SK-N-SH (cell line): ENCODE measurements around the gene C1QTNF5. TPM values are rescaled to one million over a fixed set of nuclear protein-coding genes. Genes with fewer than 3 reads are reported as not detected.

Experiments
- CTCF ChIA-PET: fragments of 300-600, 350-600 bp; formaldehyde crosslinking; extraction: SDS; loops from one replicate; lab custom pipeline; 2021; lab: Yijun Ruan, JAX
- POLR2A ChIA-PET: fragments of 350-600 bp; sonication (Branson Sonifier 250); formaldehyde crosslinking; extraction: SDS; loops from one replicate; lab custom pipeline; 2020; ENCODE audit warnings: antibody characterized with exemption, inconsistent platforms; lab: Yijun Ruan, JAX
- DNase-seq: peaks from one replicate; pipeline ENCODE4 v3.0.0; 2012
- H2AFZ ChIP-seq: fragments of 200-600 bp; sonication (generic); 2 replicates; pipeline ENCODE4 v1.8.1; 2016; ENCODE audit warnings: antibody characterized with exemption, mild to moderate bottlenecking, low read depth
- H3F3A ChIP-seq: fragments of 200-600 bp; sonication (generic); replicated peaks from 2 replicates; pipeline ENCODE3; 2016; ENCODE audit warnings: antibody characterized with exemption, mild to moderate bottlenecking; ENCODE audit not compliant: insufficient read depth
- H3K27ac ChIP-seq, 2 experiments: fragments of 200-500 bp in 1 of 2; fragments of 200-600 bp in 1 of 2; sonication (Bioruptor generic) in 1 of 2; sonication (generic), shearing (Covaris generic) in 1 of 2; 2 replicates each; pipeline versions ENCODE4 v1.5.1 to v1.6.1; 2014 to 2016; ENCODE audit warnings: low read depth in 2 of 2, inconsistent platforms in 1 of 2, low read length in 1 of 2, mild to moderate bottlenecking in 1 of 2, mixed read lengths in 1 of 2
- H3K27me3 ChIP-seq: fragments of 200-600 bp; sonication (generic), shearing (Covaris generic); 2 replicates; pipeline ENCODE4 v1.6.1; 2016; ENCODE audit warnings: mixed run types; ENCODE audit not compliant: insufficient read depth
- H3K36me3 ChIP-seq, 2 experiments: fragments of 200-500 bp in 1 of 2; fragments of 200-600 bp in 1 of 2; sonication (Bioruptor generic) in 1 of 2; sonication (generic) in 1 of 2; replicated peaks in 1 of 2; 2 replicates each; pipeline versions ENCODE3 to v1.5.1; 2014 to 2016; ENCODE audit warnings: low read length in 1 of 2, mild to moderate bottlenecking in 1 of 2; ENCODE audit not compliant: insufficient read depth in 2 of 2, control insufficient read depth in 1 of 2
- H3K4me1 ChIP-seq, 2 experiments: fragments of 200-500 bp in 1 of 2; fragments of 200-600 bp in 1 of 2; sonication (Bioruptor generic) in 1 of 2; sonication (generic), shearing (Covaris generic) in 1 of 2; 2 replicates each; pipeline versions ENCODE4 v1.5.1 to v1.6.1; 2014 to 2016; ENCODE audit warnings: low read depth in 1 of 2, low read length in 1 of 2, mixed run types in 1 of 2; ENCODE audit not compliant: insufficient read depth in 2 of 2, control insufficient read depth in 1 of 2
- H3K4me2 ChIP-seq: fragments of 200-600 bp; sonication (generic), shearing (Covaris generic); 2 replicates; pipeline ENCODE4 v1.6.1; 2017; ENCODE audit warnings: mixed run types
- H3K4me3 ChIP-seq, 2 experiments: fragments of 200-500 bp in 1 of 2; fragments of 200-600 bp in 1 of 2; sonication (Bioruptor generic) in 1 of 2; sonication (generic), shearing (Covaris generic) in 1 of 2; 2 replicates each; pipeline versions ENCODE4 v1.5.1 to v1.8.1; 2014 to 2016; ENCODE audit warnings: low read depth in 2 of 2, inconsistent platforms in 1 of 2, low read length in 1 of 2, mild to moderate bottlenecking in 1 of 2, mixed read lengths in 1 of 2, moderate library complexity in 1 of 2
- H3K79me2 ChIP-seq: fragments of 200-600 bp; sonication (generic); 2 replicates; pipeline ENCODE4 v1.8.1; 2017; ENCODE audit warnings: mild to moderate bottlenecking; ENCODE audit not compliant: insufficient read depth
- H3K9ac ChIP-seq: fragments of 200-600 bp; sonication (generic); 2 replicates; pipeline ENCODE4 v1.6.1; 2017; ENCODE audit warnings: mixed run types
- H3K9me2 ChIP-seq: fragments of 200-600 bp; sonication (generic); 2 replicates; pipeline ENCODE4 v1.6.1; 2017; ENCODE audit warnings: mixed run types
- H3K9me3 ChIP-seq: fragments of 200-600 bp; sonication (generic); 2 replicates; pipeline ENCODE4 v1.6.1; 2017; ENCODE audit warnings: mixed run types, mild to moderate bottlenecking, moderate library complexity
- H4K20me1 ChIP-seq: fragments of 200-600 bp; sonication (generic); 2 replicates; pipeline ENCODE4 v1.6.1; 2017; ENCODE audit warnings: mild to moderate bottlenecking, mixed run types; ENCODE audit not compliant: insufficient read depth
- ELF1 ChIP-seq: IDR thresholded peaks from 2 replicates; pipeline ENCODE4 v1.4.0; 2012
- EZH2phosphoT487 ChIP-seq: fragments of 200-600 bp; sonication (generic); IDR thresholded peaks from 2 replicates; pipeline ENCODE4 v1.6.1; 2017; ENCODE audit warnings: low read depth, mixed run types, mild to moderate bottlenecking, antibody characterized with exemption, moderate library complexity, borderline replicate concordance
- GATA2 ChIP-seq: sonication (generic); formaldehyde crosslinking; IDR thresholded peaks from 2 replicates; pipeline ENCODE4 v1.5.0; 2020; ENCODE audit warnings: mild to moderate bottlenecking, missing genetic modification reagents
- IRF3 ChIP-seq: fragments of 150-350 bp; IDR thresholded peaks from 2 replicates; pipeline ENCODE4 v1.6.1; 2016; ENCODE audit warnings: mild to moderate bottlenecking, low read depth, low read length
- MAX ChIP-seq: IDR thresholded peaks from 2 replicates; pipeline ENCODE4 v1.4.0; 2012; ENCODE audit warnings: low read depth
- MXI1 ChIP-seq: IDR thresholded peaks from 2 replicates; pipeline ENCODE4 v1.6.1; 2012; ENCODE audit warnings: mild to moderate bottlenecking, low read depth, low read length, improper control_type of control experiment
- NFIC ChIP-seq: IDR thresholded peaks from 2 replicates; pipeline ENCODE4 v1.4.0; 2012; ENCODE audit warnings: borderline replicate concordance
- PBX3 ChIP-seq: IDR thresholded peaks from 2 replicates; pipeline ENCODE4; 2012
- RAD21 ChIP-seq: IDR thresholded peaks from 2 replicates; pipeline ENCODE4 v1.6.1; 2012; ENCODE audit warnings: mild to moderate bottlenecking, low read length
- SIN3A ChIP-seq: IDR thresholded peaks from 2 replicates; pipeline ENCODE4 v1.6.1; 2012; ENCODE audit warnings: low read depth, mild to moderate bottlenecking, low read length, moderate library complexity, borderline replicate concordance
- TAF1 ChIP-seq: IDR thresholded peaks from 2 replicates; pipeline ENCODE4 v1.6.1; 2012; ENCODE audit warnings: low read depth, mild to moderate bottlenecking, low read length, moderate library complexity, borderline replicate concordance
- WGBS: methylation state at CpG from one replicate; pipeline ENCODE4 v1.1.6; 2017; ENCODE audit warnings: low lambda C conversion rate; 5-methylcytosine and 5-hydroxymethylcytosine counted together
- polyA plus RNA-seq, 3 experiments: library from polyadenylated mRNA; depleted of rRNA; stranded (reverse); fragments of >200 nt; gene quantifications; 2 replicates each; pipeline ENCODE4 v1.2.3, GENCODE V29; 2012

C1QTNF5 gene
- polyA plus RNA-seq, 1 of the 3 experiments (the other 2 are of a cell fraction) = 0.71 TPM

GRCh38 chr11:119316729-119317591 is 23.7 kb downstream of the C1QTNF5 start, which contains the start of gene MCAM:
MCAM (minus strand) TSS chr11:119317130; CDS start chr11:119317101, 29 bp downstream.
- 8% methylated on average over 8 of the region's 74 CpGs for WGBS

DNA sequence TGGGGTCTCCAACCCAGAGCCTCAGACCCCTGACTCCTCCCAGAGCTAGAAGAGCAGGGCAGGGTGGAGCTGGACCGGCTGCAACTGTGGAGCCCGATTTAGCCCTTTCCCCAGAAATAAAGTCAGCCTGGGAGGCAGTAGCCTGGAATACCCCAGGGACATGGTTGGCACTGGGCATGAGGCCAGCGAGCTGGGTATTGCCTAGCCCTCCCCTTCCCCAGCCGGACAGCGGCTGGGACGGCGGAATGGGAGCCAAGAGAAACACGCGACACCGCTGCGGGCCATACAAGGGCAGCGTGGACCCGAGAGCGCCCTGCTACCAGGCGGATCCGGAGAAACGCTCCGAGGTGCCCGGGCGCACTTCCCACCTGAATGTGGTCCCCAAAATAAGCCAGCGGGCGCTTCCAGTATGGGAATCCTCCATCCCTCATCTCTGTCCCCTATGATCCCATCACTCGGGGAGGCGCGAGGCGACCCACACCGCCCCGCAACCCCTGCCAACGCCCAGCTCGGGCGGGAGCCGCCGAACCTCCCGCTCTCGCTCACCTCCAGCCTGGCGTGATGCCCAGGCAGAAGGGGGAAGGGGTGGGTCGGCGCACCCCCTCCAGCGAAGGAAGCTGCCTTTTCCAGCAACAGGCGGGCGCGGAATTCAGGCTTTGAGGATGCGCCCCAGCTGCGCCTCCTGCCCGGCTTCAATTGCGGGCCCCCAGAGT is 24.5 kb downstream of the C1QTNF5 start:
- Histone ChIP-seq H2AFZ (peak overlapping the region; percentile 72), H3K9ac (peak overlapping the region; percentile 43; the same call in 1 of the 2 replicates), H3K9me2 (no peaks in the 10 kb centered on the region), H3K27ac (no peak overlapping the region; a peak in 1 of 4 replicates), H3K4me1 (peaks cover 12 to 31% of the 10 kb centered on the region in 2 experiments; a peak in 2 of 4 replicates), H3K9me3 (no peaks in the 10 kb centered on the region), H3K79me2 (no peaks in the 10 kb centered on the region), H3K4me2 (peak overlapping the region; percentile 100), H4K20me1 (no peaks in the 10 kb centered on the region), H3F3A (peaks cover 8% of the 10 kb centered on the region), H3K36me3 (no peaks in the 10 kb centered on the region), H3K27me3 (no peaks in the 10 kb centered on the region), H3K4me3 (peak overlapping the region; percentile 55 to 68)
- 15% methylated on average over 5 of the region's 46 CpGs for WGBS
- peak; percentile 92 for DNase-seq
- CTCF ChIA-PET = interaction anchor here (0.7 to 4.8 kb wide), 14 partner anchors 7 to 221 kb away, joined by 3 to 22 read pairs (median 7); partner anchors contain the start of gene CBL
- TF ChIP-seq MXI1 = peak; percentile 75
- no peak for TF ChIP-seq PBX3
- no peak for TF ChIP-seq EZH2phosphoT487
- 0 out of 2 replicates have a peak, but pooled peaks have one; percentile 3 for TF ChIP-seq MAX
- no peak for TF ChIP-seq SIN3A
- peak; percentile 11 for TF ChIP-seq NFIC
- no peak for TF ChIP-seq GATA2 (CRISPR knock-in tag)
- no peak for TF ChIP-seq IRF3
- POLR2A ChIA-PET = interaction anchor here (0.6 to 1.6 kb wide), 7 partner anchors 9 to 460 kb away, joined by 3 to 5 read pairs (median 3); partner anchors contain the start of genes C2CD2L, CBL and DPAGT1

More at GRCh38 chr11:119316729-119317591, 23.7 kb downstream of the C1QTNF5 start, which contains the start of gene MCAM:
- Histone ChIP-seq H3K79me2 (no peaks in the 10 kb centered on the region), H3F3A (peaks cover 8% of the 10 kb centered on the region), H3K9ac (peak within 1 kb of the TSS; percentile 43; the same call in 1 of the 2 replicates), H3K4me1 (peaks cover 12 to 31% of the 10 kb centered on the region in 2 experiments; a peak in 2 of 4 replicates), H3K27me3 (no peaks in the 10 kb centered on the region), H2AFZ (peak within 1 kb of the TSS; percentile 72), H4K20me1 (no peaks in the 10 kb centered on the region), H3K4me3 (peak within 1 kb of the TSS; percentile 55 to 68), H3K9me3 (no peaks in the 10 kb centered on the region), H3K27ac (no peak within 1 kb of the TSS; a peak in 1 of 4 replicates), H3K9me2 (no peaks in the 10 kb centered on the region), H3K4me2 (peak within 1 kb of the TSS; percentile 100), H3K36me3 (no peaks in the 10 kb centered on the region)
- DNase-seq = peak; percentile 87
- TF ChIP-seq SIN3A (no peak), TAF1 (peak; percentile 55; the same call in 1 of the 2 replicates), MAX (0 out of 2 replicates have a peak, but pooled peaks have one; percentile 0), ELF1 (no peak), RAD21 (no peak), GATA2 (CRISPR knock-in tag) (no peak)
- ChIA-PET CTCF (interaction anchor here (0.6 to 4.8 kb wide), 12 partner anchors 10 to 172 kb away, joined by 3 to 18 read pairs (median 8); partner anchors contain the start of gene CBL), POLR2A (interaction anchor here (0.9 to 1.6 kb wide), 5 partner anchors 9 to 223 kb away, joined by 3 to 5 read pairs (median 3); partner anchors contain the start of genes CBL and DPAGT1)
